ENCODE results near the gene DDC.

DDC gene

GRCh38 chr7:50415844-50416364 is 149.3 kb downstream of the DDC start:
- DNase-seq (ENCODE audit: low spot score) = no peak

DNA sequence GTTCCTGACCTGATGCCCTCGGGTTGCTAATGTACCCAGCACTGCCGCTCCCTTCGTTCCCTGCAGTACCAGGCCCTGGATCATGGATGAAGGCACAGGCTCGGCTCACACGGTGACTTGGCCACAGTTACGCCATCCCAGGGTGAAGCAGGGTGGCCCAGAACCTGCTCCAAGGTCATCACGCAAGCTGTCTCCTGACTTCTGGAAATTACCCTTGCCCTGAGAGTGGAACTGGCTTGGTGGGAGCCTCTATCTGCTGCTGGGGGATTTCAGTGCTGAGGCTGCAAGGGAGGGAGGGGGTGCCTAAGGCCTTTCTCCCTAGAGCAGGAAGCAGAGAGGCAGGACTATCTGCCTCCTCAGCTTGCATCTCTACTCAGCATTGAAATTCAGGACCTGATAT is 151.6 kb downstream of the DDC start:
- no peak for DNase-seq (ENCODE audit: low spot score)

DNA sequence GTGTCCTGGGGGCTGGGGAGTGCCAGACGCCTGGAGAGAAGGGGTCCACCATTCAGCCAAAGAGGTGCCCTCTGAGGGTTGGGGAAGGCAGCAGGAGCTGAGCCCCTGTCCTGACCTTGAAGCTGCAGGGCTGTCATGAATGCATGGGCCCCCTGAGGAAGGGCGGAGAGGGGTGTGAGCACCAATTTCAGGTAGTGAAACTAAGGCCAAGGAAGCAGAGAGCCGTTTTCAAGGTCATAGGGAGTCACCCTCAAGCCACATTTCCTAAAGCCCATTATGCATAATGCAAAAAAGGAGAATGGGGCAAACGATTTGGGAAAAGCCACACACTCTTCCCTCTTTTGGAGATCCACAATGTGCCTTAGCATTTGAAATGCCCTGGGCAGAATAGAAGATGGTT is 152.2 kb downstream of the DDC start:
- DNase-seq (ENCODE audit: low spot score) = no peak

DNA sequence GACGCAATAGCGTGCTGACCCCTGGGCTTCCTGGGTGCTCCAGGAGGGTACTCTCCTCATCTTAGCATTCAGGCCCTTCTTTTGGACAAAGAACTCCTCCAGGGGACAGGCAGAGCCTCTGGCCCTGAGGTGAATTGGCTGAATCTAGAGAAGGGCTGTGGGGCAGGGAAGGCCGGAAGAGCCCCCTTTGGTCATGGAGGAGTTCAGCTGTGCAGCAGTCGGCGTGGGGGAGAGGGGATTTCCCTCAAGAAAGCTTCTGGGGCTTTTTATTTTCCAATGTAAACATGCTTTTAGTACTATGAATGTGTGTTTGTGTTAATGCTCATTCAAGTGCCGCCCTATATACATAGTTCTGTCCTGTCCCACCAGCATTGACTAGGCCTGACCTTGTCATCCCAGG is 153.9 kb downstream of the DDC start:
- DNase-seq (ENCODE audit: low spot score) = no peak

GRCh38 chr7:50409856-50410745 is 155.1 kb downstream of the DDC start:
- DNase-seq (ENCODE audit: low spot score) = no peak

All from HuH-7.5 (cell line).